Muscle of leg (tissue), 11 donors: Measurements from ENCODE around the gene LMF2. TPM values are rescaled to one million over a fixed set of nuclear protein-coding genes. Genes with fewer than 3 reads are reported as not detected.
"Not testable (repeated sequence)": the region's sequence is repeated elsewhere in the genome, so short reads cannot be mapped to it uniquely, and the experiment has no call there.

Source experiments
- DNase-seq: peaks from one replicate; pipeline ENCODE4 v3.0.0; 2013
- H3K27ac ChIP-seq: one replicate; pipeline ENCODE4 v1.5.1; 2013; ENCODE audit warnings: mild to moderate bottlenecking, low read length, control low read depth
- H3K27me3 ChIP-seq: one replicate; pipeline ENCODE4 v1.6.1; 2013; ENCODE audit warnings: low read length; ENCODE audit not compliant: control insufficient read depth, insufficient read depth
- H3K36me3 ChIP-seq: one replicate; pipeline ENCODE4 v1.6.1; 2013; ENCODE audit warnings: low read length; ENCODE audit not compliant: control insufficient read depth, insufficient read depth
- H3K4me1 ChIP-seq: one replicate; pipeline ENCODE4 v1.6.1; 2013; ENCODE audit warnings: low read length; ENCODE audit not compliant: control insufficient read depth, insufficient read depth
- H3K4me3 ChIP-seq: one replicate; pipeline ENCODE4 v1.5.1; 2013; ENCODE audit warnings: low read length, control low read depth
- H3K9me3 ChIP-seq: replicated peaks from 2 replicates; pipeline ENCODE4 v1.6.1; 2013; ENCODE audit warnings: low read depth, low read length; ENCODE audit not compliant: control insufficient read depth
- WGBS: methylation state at CpG from one replicate; pipeline ENCODE4 v1.1.5; 2013; ENCODE audit warnings: missing lambda C conversion rate; ENCODE audit not compliant: insufficient coverage; 5-methylcytosine and 5-hydroxymethylcytosine counted together
- polyA plus RNA-seq, 8 donors: library from polyadenylated mRNA; unstranded; fragments of 120-200 nt; gene quantifications; one replicate each; pipeline versions ENCODE4 v1.2.1 to v1.2.3, GENCODE V29; 2013; ENCODE audit warnings: inconsistent platforms in 1 of 8, low replicate concordance in 1 of 8; ENCODE audit not compliant: insufficient read length in 8 of 8, insufficient read depth in 1 of 8
- total RNA-seq: library from RNA; stranded (reverse); fragments of 120-200 nt; gene quantifications from one replicate; pipeline ENCODE4 v1.2.4, GENCODE V29; 2013

Gene LMF2
- total and polyA plus RNA-seq, 9 donors = 27.0 to 54.1 (median 44.4) TPM

DNA sequence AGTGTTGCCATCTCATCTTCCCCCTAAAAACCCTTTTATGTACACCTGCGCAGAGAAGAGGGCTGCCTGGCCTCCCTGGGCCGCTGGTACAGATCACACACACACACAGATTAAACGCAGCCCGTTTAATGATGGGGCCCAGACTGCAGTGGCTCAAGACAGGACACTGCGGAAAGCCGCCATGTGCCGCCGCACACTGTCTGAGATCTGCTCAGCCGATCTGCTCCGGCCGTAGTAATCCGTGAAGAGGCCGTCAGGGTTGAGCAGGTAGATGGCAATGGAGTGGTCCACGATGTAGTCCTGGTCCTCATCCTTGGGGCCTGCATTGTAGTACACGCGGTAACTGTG lies 15.9 kb upstream of the LMF2 start:
- Histone ChIP-seq H3K36me3 (peaks cover 47% of the 10 kb centered on the region), H3K4me3 (no peak overlapping the region), H3K27me3 (peaks cover 3% of the 10 kb centered on the region), H3K9me3 (no peaks in the 10 kb centered on the region), H3K4me1 (peaks cover 17% of the 10 kb centered on the region), H3K27ac (no peak overlapping the region)
- no peak for DNase-seq
- WGBS = 95% methylated on average over 13 of the region's 16 CpGs

- Histone ChIP-seq H3K27ac (no peak overlapping the region), H3K9me3 (no peaks in the 10 kb centered on the region), H3K36me3 (peaks cover 52% of the 10 kb centered on the region), H3K27me3 (no peaks in the 10 kb centered on the region), H3K4me1 (peaks cover 17% of the 10 kb centered on the region), H3K4me3 (no peak overlapping the region)
- 79% methylated on average over 17 of the region's 22 CpGs for WGBS
- DNase-seq = no peak
Observed at GRCh38 chr22:50522806-50523438, 15.4 kb upstream of the LMF2 start.

- WGBS = 86% methylated on average over 7 of the region's 15 CpGs
- H3K4me1 ChIP-seq = peaks cover 17% of the 10 kb centered on the region
Observed at GRCh38 chr22:50522208-50522805, 14.8 kb upstream of the LMF2 start.

GRCh38 chr22:50521710-50522109 lies 14.2 kb upstream of the LMF2 start:
- H3K27ac ChIP-seq = no peak overlapping the region
- no peak for DNase-seq
- H3K27me3 ChIP-seq = no peaks in the 10 kb centered on the region
- H3K4me1 ChIP-seq = peaks cover 13% of the 10 kb centered on the region
- H3K9me3 ChIP-seq = no peaks in the 10 kb centered on the region
- no peak overlapping the region for H3K4me3 ChIP-seq
- WGBS = 89% methylated on average over 7 of the region's 10 CpGs
- H3K36me3 ChIP-seq = peaks cover 65% of the 10 kb centered on the region

More at GRCh38 chr22:50522208-50522805, 14.8 kb upstream of the LMF2 start:
- H3K36me3 ChIP-seq = peaks cover 59% of the 10 kb centered on the region
- no peak overlapping the region for H3K4me3 ChIP-seq
- no peak for DNase-seq
- no peak overlapping the region for H3K27ac ChIP-seq
- no peaks in the 10 kb centered on the region for H3K27me3 ChIP-seq
- no peaks in the 10 kb centered on the region for H3K9me3 ChIP-seq

DNA sequence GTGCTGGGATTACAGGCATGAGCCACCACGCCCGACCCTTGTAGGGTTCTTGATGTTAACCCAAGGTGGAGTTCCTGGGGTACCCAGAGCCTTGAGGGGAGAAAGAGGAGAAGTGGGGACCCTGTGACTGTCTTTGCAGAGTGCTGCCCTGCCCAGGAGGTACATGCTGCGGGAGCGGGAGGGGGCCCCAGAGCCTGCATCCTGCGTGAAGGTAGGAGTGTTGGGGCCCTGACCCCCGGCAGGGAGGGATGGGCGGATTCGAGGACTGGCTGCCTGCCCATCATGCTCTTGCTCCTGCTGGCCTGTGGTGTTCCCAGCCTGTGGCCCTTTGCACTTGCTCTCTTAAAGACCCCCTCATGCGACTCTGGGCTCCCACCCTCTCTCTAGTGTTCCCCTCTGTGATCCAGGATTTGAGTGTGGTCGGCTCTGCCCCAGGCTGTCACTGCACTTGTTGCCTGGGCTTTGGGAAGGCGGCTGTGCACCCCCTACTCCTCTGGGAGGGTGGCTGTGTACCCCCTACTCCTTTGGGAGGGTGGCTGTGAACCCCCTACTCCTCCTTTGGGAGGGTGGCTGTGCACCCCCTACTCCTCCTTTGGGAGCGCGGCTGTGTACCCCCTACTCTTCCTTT lies 13.4 kb upstream of the LMF2 start:
- Histone ChIP-seq H3K27me3 (no peaks in the 10 kb centered on the region), H3K36me3 (peaks cover 69% of the 10 kb centered on the region), H3K4me1 (peaks cover 10% of the 10 kb centered on the region), H3K9me3 (no peaks in the 10 kb centered on the region), H3K27ac (no peak overlapping the region), H3K4me3 (no peak overlapping the region)
- WGBS = 93% methylated on average over 11 of the region's 13 CpGs
- no peak for DNase-seq

DNA sequence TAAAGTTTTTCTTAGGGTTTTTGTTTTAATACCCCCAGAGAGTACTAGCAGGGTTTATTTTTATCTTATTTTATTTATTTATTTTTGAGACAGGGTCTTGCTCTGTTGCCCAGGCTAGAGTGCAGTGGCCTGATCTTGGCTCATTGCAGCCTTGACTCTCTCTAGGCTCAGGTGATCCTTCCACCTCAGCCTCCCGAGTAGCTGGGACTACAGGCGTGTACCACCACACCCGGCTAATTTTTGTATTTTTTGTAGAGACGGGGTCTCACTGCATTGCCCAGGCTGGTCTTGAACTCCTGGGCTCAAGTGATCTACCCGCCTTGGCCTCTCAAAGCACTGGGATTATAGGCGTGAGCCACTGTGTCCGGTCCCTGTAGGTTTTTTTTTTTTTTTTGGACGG lies 12.7 kb upstream of the LMF2 start:
- peaks cover 10% of the 10 kb centered on the region for H3K4me1 ChIP-seq
- WGBS = 100% methylated on average over 3 of the region's 8 CpGs
- not testable (repeated sequence) for H3K4me3 ChIP-seq, DNase-seq, H3K9me3 ChIP-seq, H3K27ac ChIP-seq, H3K27me3 ChIP-seq
- peaks cover 69% of the 10 kb centered on the region for H3K36me3 ChIP-seq

DNA sequence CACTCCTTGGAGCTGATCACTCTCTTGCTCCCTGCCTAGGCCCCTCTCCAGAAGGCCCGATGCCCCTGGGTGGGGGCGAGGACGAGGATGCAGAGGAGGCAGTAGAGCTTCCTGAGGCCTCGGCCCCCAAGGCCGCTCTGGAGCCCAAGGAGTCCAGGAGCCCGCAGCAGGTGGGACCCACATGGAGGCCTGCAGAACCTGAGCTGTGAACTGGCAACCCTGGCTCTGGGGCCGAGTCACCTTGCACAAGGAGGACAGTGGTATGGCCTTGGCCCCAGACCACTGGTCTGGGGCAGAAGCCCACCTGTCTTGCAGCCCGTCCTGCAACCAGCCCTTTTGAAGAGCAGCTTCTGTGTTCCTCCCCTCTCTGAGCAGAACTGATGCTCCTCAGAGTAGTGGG lies 11.6 kb upstream of the LMF2 start:
- Histone ChIP-seq H3K4me1 (peaks cover 1% of the 10 kb centered on the region), H3K36me3 (peaks cover 74% of the 10 kb centered on the region), H3K4me3 (no peak overlapping the region), H3K9me3 (no peaks in the 10 kb centered on the region), H3K27me3 (no peaks in the 10 kb centered on the region), H3K27ac (no peak overlapping the region)
- no peak for DNase-seq
- WGBS = 95% methylated on average over 8 of the region's 8 CpGs

GRCh38 chr22:50518606-50519005 lies 11.1 kb upstream of the LMF2 start:
- 95% methylated on average over 5 of the region's 7 CpGs for WGBS
- Histone ChIP-seq H3K27ac (no peak overlapping the region), H3K27me3 (no peaks in the 10 kb centered on the region), H3K4me1 (no peaks in the 10 kb centered on the region), H3K36me3 (peaks cover 68% of the 10 kb centered on the region), H3K4me3 (no peak overlapping the region), H3K9me3 (no peaks in the 10 kb centered on the region)
- DNase-seq = no peak

DNA sequence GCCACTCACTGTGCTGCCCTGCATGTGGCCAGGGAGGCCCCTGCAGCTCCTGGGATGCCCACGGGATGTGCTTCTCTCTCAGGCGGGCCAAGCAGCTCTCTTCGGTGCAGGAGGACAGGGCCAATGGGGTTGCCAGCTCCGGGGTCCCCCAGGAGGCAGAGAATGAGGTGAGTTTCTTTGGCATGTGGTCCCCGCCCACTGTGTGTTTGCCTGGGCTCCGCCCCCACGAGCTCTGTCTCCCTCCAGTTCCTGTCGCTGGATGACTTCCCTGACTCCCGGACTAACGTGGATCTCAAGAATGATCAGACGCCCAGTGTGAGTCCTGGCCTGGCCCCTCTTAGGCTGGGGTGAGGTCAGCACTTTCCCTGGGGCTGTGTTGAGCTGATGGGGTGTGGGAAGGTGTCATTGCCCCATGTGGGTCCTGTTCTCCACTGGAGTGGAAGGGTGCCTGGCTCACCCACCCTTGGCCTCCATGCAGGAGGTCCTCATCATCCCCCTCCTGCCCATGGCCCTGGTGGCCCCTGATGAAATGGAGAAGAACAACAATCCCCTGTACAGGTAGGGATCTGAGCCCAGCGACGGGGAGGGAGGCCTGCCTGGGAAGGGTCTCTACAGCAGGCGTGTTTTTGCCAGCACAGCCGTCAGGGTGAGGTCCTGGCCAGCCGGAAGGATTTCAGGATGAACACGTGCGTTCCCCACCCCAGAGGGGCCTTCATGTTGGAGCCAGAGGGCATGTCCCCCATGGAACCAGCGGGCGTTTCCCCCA lies 10.2 kb upstream of the LMF2 start:
- H3K9me3 ChIP-seq = no peaks in the 10 kb centered on the region
- no peak overlapping the region for H3K4me3 ChIP-seq
- H3K4me1 ChIP-seq = no peaks in the 10 kb centered on the region
- H3K27me3 ChIP-seq = no peaks in the 10 kb centered on the region
- peaks cover 64% of the 10 kb centered on the region for H3K36me3 ChIP-seq
- no peak overlapping the region for H3K27ac ChIP-seq
- DNase-seq = no peak
- WGBS = 87% methylated on average over 15 of the region's 20 CpGs

DNA sequence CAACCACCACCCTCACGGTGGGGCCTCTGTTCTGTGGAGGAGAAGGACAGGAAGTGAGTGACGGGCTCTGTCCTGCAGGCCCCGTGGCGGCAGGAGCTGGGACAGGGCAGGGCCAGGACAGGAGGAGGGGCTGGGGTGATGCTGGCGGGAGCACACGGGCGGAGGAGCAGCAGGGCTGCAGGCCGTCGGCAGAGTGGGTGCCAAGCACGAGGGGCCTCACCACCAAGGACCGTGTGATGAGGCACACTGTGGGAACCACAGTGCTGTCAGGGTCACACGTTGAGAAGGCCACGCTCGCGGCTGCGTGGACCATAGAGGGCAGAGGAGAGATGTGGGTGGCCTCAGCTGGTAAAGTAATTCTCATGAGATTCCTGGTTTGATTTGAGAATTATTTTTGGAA lies 9.4 kb upstream of the LMF2 start:
- Histone ChIP-seq H3K4me3 (no peak overlapping the region), H3K4me1 (no peaks in the 10 kb centered on the region), H3K27me3 (no peaks in the 10 kb centered on the region), H3K27ac (no peak overlapping the region), H3K9me3 (no peaks in the 10 kb centered on the region), H3K36me3 (peaks cover 62% of the 10 kb centered on the region)
- WGBS = 86% methylated on average over 15 of the region's 16 CpGs
- no peak for DNase-seq
